ENCODE measurements around the gene AP5M1.
"Not testable (repeated sequence)": the region's sequence is repeated elsewhere in the genome, so short reads cannot be mapped to it uniquely, and the experiment has no call there.

The AP5M1 gene

GRCh38 chr14:57268161-57269069 is at the start of gene AP5M1, which contains the start of gene EXOC5:
Gene AP5M1 (plus strand): TSS chr14:57268971. CDS start chr14:57269315, 344 bp downstream.
Gene EXOC5 (minus strand): TSS chr14:57268905. CDS start chr14:57268648, 257 bp downstream.
- DNase-seq, result peak; percentile 95

GRCh38 chr14:57221931-57222330 is 46.8 kb upstream of the AP5M1 start:
- DNase-seq, result no peak

- DNase-seq, result no peak
Measured at GRCh38 chr14:57227083-57227482, 41.7 kb upstream of the AP5M1 start.

GRCh38 chr14:57228320-57228719 is 40.5 kb upstream of the AP5M1 start:
- not testable (repeated sequence) for DNase-seq

GRCh38 chr14:57232006-57232405 is 36.8 kb upstream of the AP5M1 start:
- DNase-seq, result no peak

GRCh38 chr14:57240115-57240514 is 28.7 kb upstream of the AP5M1 start:
- not testable (repeated sequence) for DNase-seq

GRCh38 chr14:57243320-57243719 is 25.5 kb upstream of the AP5M1 start:
- DNase-seq, result no peak

- no peak for DNase-seq
Measured at GRCh38 chr14:57244106-57244505, 24.7 kb upstream of the AP5M1 start.

- no peak for DNase-seq
Measured at GRCh38 chr14:57245941-57246340, 22.8 kb upstream of the AP5M1 start.

GRCh38 chr14:57246933-57247657 is 21.7 kb upstream of the AP5M1 start:
- DNase-seq, result no peak

- DNase-seq, result no peak
Measured at GRCh38 chr14:57254884-57255283, 13.9 kb upstream of the AP5M1 start.

- not testable (repeated sequence) for DNase-seq
Measured at GRCh38 chr14:57258221-57258620, 10.6 kb upstream of the AP5M1 start.

GRCh38 chr14:57259672-57260071 is 9.1 kb upstream of the AP5M1 start:
- no peak for DNase-seq

- DNase-seq, result no peak
Measured at GRCh38 chr14:57261604-57262003, 7.2 kb upstream of the AP5M1 start.

- DNase-seq, result no peak
Measured at GRCh38 chr14:57262117-57262516, 6.7 kb upstream of the AP5M1 start.

- DNase-seq, result no peak
Measured at GRCh38 chr14:57266065-57266464, 2.7 kb upstream of the AP5M1 start.

GRCh38 chr14:57273236-57273635 is 4.5 kb downstream of the AP5M1 start:
- DNase-seq, result no peak

- no peak for DNase-seq
Measured at GRCh38 chr14:57274551-57274950, 5.8 kb downstream of the AP5M1 start.

GRCh38 chr14:57275023-57275664 is 6.4 kb downstream of the AP5M1 start:
- DNase-seq, result no peak

GRCh38 chr14:57277062-57277461 is 8.3 kb downstream of the AP5M1 start:
- DNase-seq, result no peak

GRCh38 chr14:57287745-57288144 is 19.0 kb downstream of the AP5M1 start:
- DNase-seq, result no peak

- no peak for DNase-seq
Measured at GRCh38 chr14:57290751-57291150, 22.0 kb downstream of the AP5M1 start.

Data from COR-L47 (cell line).